ENCODE data around the gene BOC. TPM values are rescaled to one million over a fixed set of nuclear protein-coding genes. Genes with fewer than 3 reads are reported as not detected.
A peak's percentile ranks its signal among the peaks of the same experiment; 100 is the strongest.

The BOC gene
- total and polyA plus RNA-seq, 2 donors from 2014 or later, result 6.1 to 22.2 TPM

DNA sequence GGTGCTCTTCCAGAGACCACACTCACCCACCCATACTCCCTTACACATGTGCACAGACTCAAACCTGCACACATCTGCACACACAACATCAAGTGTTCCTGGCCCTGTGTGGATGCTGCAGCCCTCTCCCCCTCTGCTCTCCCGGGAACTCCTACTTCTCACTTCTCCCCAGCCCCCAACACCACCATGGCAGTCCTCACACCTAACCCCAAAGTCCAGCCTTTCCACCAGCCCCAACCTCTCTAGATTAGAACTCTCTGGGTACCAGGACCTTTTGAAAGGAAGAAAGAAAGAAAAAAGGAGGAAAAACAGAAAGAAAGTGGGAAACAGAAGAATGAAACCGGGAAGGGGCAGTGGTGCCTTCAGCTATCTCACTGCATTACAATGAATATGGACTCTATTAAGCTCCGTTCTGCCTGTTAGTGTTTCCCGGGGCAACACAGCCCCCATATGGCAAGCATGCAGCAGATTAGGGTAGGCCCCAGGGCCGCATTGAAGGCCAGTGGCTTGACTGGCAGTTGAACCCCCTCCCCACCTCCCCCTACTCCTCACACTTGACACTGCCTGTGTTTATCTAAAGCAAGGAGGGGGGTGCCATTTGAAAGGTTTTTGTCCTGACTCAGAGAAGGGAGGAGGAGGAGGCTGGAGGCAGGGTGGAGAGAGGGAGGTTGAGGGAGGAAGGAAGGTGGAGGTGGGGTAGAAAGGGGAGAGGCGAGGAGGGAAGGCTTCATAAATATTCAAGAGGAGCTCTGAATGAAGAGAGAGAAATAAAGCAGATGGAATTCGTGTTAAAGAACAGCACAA lies 30.1 kb downstream of the BOC start:
- TF ChIP-seq, protein P1, sequence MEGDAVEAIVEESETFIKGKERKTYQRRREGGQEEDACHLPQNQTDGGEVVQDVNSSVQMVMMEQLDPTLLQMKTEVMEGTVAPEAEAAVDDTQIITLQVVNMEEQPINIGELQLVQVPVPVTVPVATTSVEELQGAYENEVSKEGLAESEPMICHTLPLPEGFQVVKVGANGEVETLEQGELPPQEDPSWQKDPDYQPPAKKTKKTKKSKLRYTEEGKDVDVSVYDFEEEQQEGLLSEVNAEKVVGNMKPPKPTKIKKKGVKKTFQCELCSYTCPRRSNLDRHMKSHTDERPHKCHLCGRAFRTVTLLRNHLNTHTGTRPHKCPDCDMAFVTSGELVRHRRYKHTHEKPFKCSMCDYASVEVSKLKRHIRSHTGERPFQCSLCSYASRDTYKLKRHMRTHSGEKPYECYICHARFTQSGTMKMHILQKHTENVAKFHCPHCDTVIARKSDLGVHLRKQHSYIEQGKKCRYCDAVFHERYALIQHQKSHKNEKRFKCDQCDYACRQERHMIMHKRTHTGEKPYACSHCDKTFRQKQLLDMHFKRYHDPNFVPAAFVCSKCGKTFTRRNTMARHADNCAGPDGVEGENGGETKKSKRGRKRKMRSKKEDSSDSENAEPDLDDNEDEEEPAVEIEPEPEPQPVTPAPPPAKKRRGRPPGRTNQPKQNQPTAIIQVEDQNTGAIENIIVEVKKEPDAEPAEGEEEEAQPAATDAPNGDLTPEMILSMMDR (IDR thresholded peaks at IDR 0.05; ENCODE audit: borderline replicate concordance, extremely low read depth, insufficient read depth), result no peak
- Histone ChIP-seq H3K9ac (ENCODE audit: low read length in 3 of 3) (no peak overlapping the region), H3K4me3 (ENCODE audit: low read length in 3 of 3) (no peak overlapping the region), H3K36me3 (ENCODE audit: control insufficient read depth in 2 of 3, insufficient read depth in 3 of 3, low read length in 3 of 3) (no peaks in the 10 kb centered on the region), H3K27me3 (ENCODE audit: control insufficient read depth, insufficient read depth, low read length) (no peaks in the 10 kb centered on the region), H3K27ac (ENCODE audit: low read depth in 2 of 2, low read length in 2 of 2) (no peak overlapping the region), H3K4me1 (ENCODE audit: control insufficient read depth in 2 of 3, insufficient read depth in 2 of 3, low read depth in 1 of 3, low read length in 3 of 3) (peaks cover 0 to 9% (median 0%) of the 10 kb centered on the region in 3 donors), H3K9me3 (ENCODE audit: control insufficient read depth in 2 of 3, insufficient read depth in 1 of 3, low read length in 3 of 3) (no peaks in the 10 kb centered on the region)
- intact Hi-C loops (cut with DNase I), result no loop called here
- DNase-seq, result peak in 4 of 5 donors; percentile 84 to 86 (median 86)
- FAIRE-seq, result no peak

DNA sequence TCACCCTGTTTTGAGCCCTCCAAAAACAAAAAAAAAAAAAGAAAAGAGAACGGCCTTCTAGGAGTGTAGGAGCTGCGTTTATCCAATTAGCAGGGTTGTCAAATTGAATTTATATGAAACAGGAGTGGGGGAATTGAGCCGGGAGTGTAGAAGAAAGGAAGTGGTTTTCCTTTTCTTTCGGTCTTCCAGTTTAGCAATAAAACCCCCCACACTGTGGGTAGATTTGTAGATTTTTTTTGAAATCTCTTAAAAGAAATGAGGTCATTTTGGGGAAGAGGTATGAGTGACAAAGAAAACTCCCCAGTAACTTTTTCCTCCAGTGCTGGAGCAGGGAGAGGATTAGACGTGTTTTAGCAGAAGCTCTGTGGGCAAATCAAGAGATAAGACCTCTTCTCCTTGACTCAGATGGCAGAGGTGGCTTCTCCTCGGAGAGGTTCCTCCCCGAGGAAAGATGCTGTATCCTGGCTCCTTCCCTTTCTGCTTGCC lies 30.8 kb downstream of the BOC start:
- intact Hi-C loops (cut with DNase I), result no loop called here
- no peak overlapping the region for H3K4me3 ChIP-seq (ENCODE audit: low read length in 3 of 3)
- TF ChIP-seq, protein P1 (IDR thresholded peaks at IDR 0.05; ENCODE audit: borderline replicate concordance, extremely low read depth, insufficient read depth), result no peak
- no peaks in the 10 kb centered on the region for H3K36me3 ChIP-seq (ENCODE audit: control insufficient read depth in 2 of 3, insufficient read depth in 3 of 3, low read length in 3 of 3)
- H3K9me3 ChIP-seq (ENCODE audit: control insufficient read depth in 2 of 3, insufficient read depth in 1 of 3, low read length in 3 of 3), result no peaks in the 10 kb centered on the region
- no peak overlapping the region for H3K27ac ChIP-seq (ENCODE audit: low read depth in 2 of 2, low read length in 2 of 2)
- H3K27me3 ChIP-seq (ENCODE audit: control insufficient read depth, insufficient read depth, low read length), result no peaks in the 10 kb centered on the region
- peak in 2 of 5 donors; percentile 85 to 89 for DNase-seq
- H3K4me1 ChIP-seq (ENCODE audit: control insufficient read depth in 2 of 3, insufficient read depth in 2 of 3, low read depth in 1 of 3, low read length in 3 of 3), result peaks cover 0 to 13% (median 0%) of the 10 kb centered on the region in 3 donors
- H3K9ac ChIP-seq (ENCODE audit: low read length in 3 of 3), result no peak overlapping the region
- no peak for FAIRE-seq

DNA sequence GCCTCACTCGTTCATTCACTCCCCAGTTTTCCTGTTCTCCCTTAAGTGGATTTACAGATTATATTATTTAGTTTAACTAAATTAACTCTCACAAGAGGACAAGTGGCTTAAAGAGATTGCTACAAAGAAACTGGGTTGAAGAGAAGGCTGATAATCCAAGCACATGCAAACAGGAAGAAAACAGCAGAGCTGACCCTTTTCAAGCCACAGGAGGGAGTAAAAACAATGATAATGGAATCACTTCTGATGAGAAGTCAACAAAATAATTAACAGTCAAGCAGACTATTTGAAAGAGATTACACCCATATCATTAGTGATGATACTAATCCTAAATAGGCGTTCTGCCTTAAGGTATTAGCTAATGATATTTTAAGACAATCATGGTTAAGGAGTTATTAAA lies 31.7 kb downstream of the BOC start:
- H3K9me3 ChIP-seq (ENCODE audit: control insufficient read depth in 2 of 3, insufficient read depth in 1 of 3, low read length in 3 of 3), result no peaks in the 10 kb centered on the region
- no peak overlapping the region for H3K4me3 ChIP-seq (ENCODE audit: low read length in 3 of 3)
- no peak for FAIRE-seq
- no peaks in the 10 kb centered on the region for H3K27me3 ChIP-seq (ENCODE audit: control insufficient read depth, insufficient read depth, low read length)
- DNase-seq, result no peak
- no peak overlapping the region for H3K27ac ChIP-seq (ENCODE audit: low read depth in 2 of 2, low read length in 2 of 2)
- intact Hi-C loops (cut with DNase I), result no loop called here
- peaks cover 0 to 15% (median 2%) of the 10 kb centered on the region in 3 donors for H3K4me1 ChIP-seq (ENCODE audit: control insufficient read depth in 2 of 3, insufficient read depth in 2 of 3, low read depth in 1 of 3, low read length in 3 of 3)
- H3K9ac ChIP-seq (ENCODE audit: low read length in 3 of 3), result no peak overlapping the region
- no peaks in the 10 kb centered on the region for H3K36me3 ChIP-seq (ENCODE audit: control insufficient read depth in 2 of 3, insufficient read depth in 3 of 3, low read length in 3 of 3)
- TF ChIP-seq, protein P1 (IDR thresholded peaks at IDR 0.05; ENCODE audit: borderline replicate concordance, extremely low read depth, insufficient read depth), result no peak

All from kidney (tissue), 14 donors.